Parathyroid adenoma (tissue), 2 donors: ENCODE measurements around the gene CLIC1.

Experiments used
- H2AFZ ChIP-seq: fragments of 300-600 bp; sonication (generic); one replicate; pipeline ENCODE4 v1.7.0; 2017; ENCODE audit warnings: antibody characterized with exemption, mild to moderate bottlenecking
- H3K27ac ChIP-seq: fragments of 300-600 bp; sonication (generic); one replicate; pipeline ENCODE4 v1.7.0; 2017
- H3K27me3 ChIP-seq: fragments of 300-600 bp; sonication (generic); one replicate; pipeline ENCODE4 v1.7.0; 2017; ENCODE audit warnings: low read length; ENCODE audit not compliant: control insufficient read depth, insufficient read depth
- H3K36me3 ChIP-seq: fragments of 300-600 bp; sonication (generic); one replicate; pipeline ENCODE4 v1.7.0; 2017; ENCODE audit warnings: low read length; ENCODE audit not compliant: control insufficient read depth, insufficient read depth
- H3K4me1 ChIP-seq: fragments of 300-600 bp; sonication (generic); one replicate; pipeline ENCODE4 v1.7.0; 2017; ENCODE audit warnings: control low read depth
- H3K4me2 ChIP-seq: fragments of 300-600 bp; sonication (generic); one replicate; pipeline ENCODE4 v1.7.0; 2017; ENCODE audit warnings: low read length
- H3K4me3 ChIP-seq: fragments of 300-600 bp; sonication (generic); one replicate; pipeline ENCODE4 v1.7.0; 2017; ENCODE audit warnings: low read depth, low read length
- H3K79me2 ChIP-seq: fragments of 300-600 bp; sonication (generic); one replicate; pipeline ENCODE4 v1.7.0; 2017; ENCODE audit warnings: control low read depth
- H3K9ac ChIP-seq: fragments of 300-600 bp; sonication (generic); one replicate; pipeline ENCODE4 v1.7.0; 2017; ENCODE audit warnings: mild to moderate bottlenecking
- H3K9me3 ChIP-seq: fragments of 300-600 bp; sonication (generic); one replicate; pipeline ENCODE4 v1.7.0; 2017; ENCODE audit warnings: low read length; ENCODE audit not compliant: control insufficient read depth
- CTCF ChIP-seq: fragments of 300-600 bp; sonication (generic); IDR thresholded peaks from one replicate; pipeline ENCODE4 v1.7.0; 2017; ENCODE audit warnings: antibody characterized with exemption, mild to moderate bottlenecking
- donor health status: primary hyperparathyroidism.

The CLIC1 gene

GRCh38 chr6:31781244-31782125 is 45.2 kb upstream of the CLIC1 start:
- Histone ChIP-seq H3K27me3 (no peaks in the 10 kb centered on the region), H3K9ac (no peak overlapping the region), H3K9me3 (no peaks in the 10 kb centered on the region), H3K79me2 (peaks cover 3% of the 10 kb centered on the region), H3K4me3 (no peak overlapping the region), H3K4me2 (no peak overlapping the region), H3K4me1 (peaks cover 10% of the 10 kb centered on the region), H3K27ac (no peak overlapping the region), H3K36me3 (no peaks in the 10 kb centered on the region), H2AFZ (no peak overlapping the region)
- TF ChIP-seq CTCF, result no peak

GRCh38 chr6:31780507-31781243 is 44.3 kb upstream of the CLIC1 start:
- no peak overlapping the region for H3K4me2 ChIP-seq
- no peak overlapping the region for H3K27ac ChIP-seq
- H2AFZ ChIP-seq, result no peak overlapping the region
- no peaks in the 10 kb centered on the region for H3K9me3 ChIP-seq
- H3K27me3 ChIP-seq, result no peaks in the 10 kb centered on the region
- peaks cover 13% of the 10 kb centered on the region for H3K4me1 ChIP-seq
- H3K36me3 ChIP-seq, result no peaks in the 10 kb centered on the region
- peaks cover 3% of the 10 kb centered on the region for H3K79me2 ChIP-seq
- H3K4me3 ChIP-seq, result no peak overlapping the region
- no peak for TF ChIP-seq CTCF
- H3K9ac ChIP-seq, result no peak overlapping the region

- TF ChIP-seq CTCF, result no peak
- no peak overlapping the region for H3K4me2 ChIP-seq
- no peak overlapping the region for H3K9ac ChIP-seq
- H2AFZ ChIP-seq, result no peak overlapping the region
- peaks cover 3% of the 10 kb centered on the region for H3K79me2 ChIP-seq
- no peaks in the 10 kb centered on the region for H3K36me3 ChIP-seq
- peaks cover 13% of the 10 kb centered on the region for H3K4me1 ChIP-seq
- H3K4me3 ChIP-seq, result no peak overlapping the region
- no peak overlapping the region for H3K27ac ChIP-seq
- H3K27me3 ChIP-seq, result no peaks in the 10 kb centered on the region
- H3K9me3 ChIP-seq, result no peaks in the 10 kb centered on the region
Measured at GRCh38 chr6:31779908-31780307, 43.6 kb upstream of the CLIC1 start.

GRCh38 chr6:31778999-31779885 is 42.9 kb upstream of the CLIC1 start:
- H3K36me3 ChIP-seq, result no peaks in the 10 kb centered on the region

More at GRCh38 chr6:31778999-31779885, 42.9 kb upstream of the CLIC1 start:
- H3K27me3 ChIP-seq, result no peaks in the 10 kb centered on the region
- H3K4me2 ChIP-seq, result no peak overlapping the region
- H3K4me3 ChIP-seq, result no peak overlapping the region
- no peaks in the 10 kb centered on the region for H3K79me2 ChIP-seq
- H3K9me3 ChIP-seq, result no peaks in the 10 kb centered on the region
- no peak overlapping the region for H3K27ac ChIP-seq
- H2AFZ ChIP-seq, result no peak overlapping the region
- no peak overlapping the region for H3K9ac ChIP-seq
- no peak for TF ChIP-seq CTCF
- H3K4me1 ChIP-seq, result peaks cover 13% of the 10 kb centered on the region
